Stomach (tissue), 9 donors: ENCODE results near the gene ZBTB45. TPM values are rescaled to one million over a fixed set of nuclear protein-coding genes. Genes with fewer than 3 reads are reported as not detected.

ENCODE experiments used
- DNase-seq, 2 donors: peaks; one replicate each; pipeline versions ENCODE4 v3.0.0 to v3.0.0-alpha.2; 2013 to 2019
- H3K27ac ChIP-seq, 5 donors: fragments of 200-600 bp in 4 of 5; sonication (generic) in 4 of 5; one replicate each; pipeline ENCODE4 v1.5.1; 2013 to 2019; ENCODE audit warnings: mild to moderate bottlenecking in 1 of 5, moderate library complexity in 1 of 5
- H3K27me3 ChIP-seq, 3 donors: fragments of 200-600 bp; sonication (generic); one replicate each; pipeline ENCODE4 v1.5.1; 2017 to 2019; ENCODE audit warnings: mixed run types in 1 of 3
- H3K36me3 ChIP-seq, 4 donors: fragments of 200-600 bp; sonication (generic); 1 replicate in 3 of 4; 2 replicates in 1 of 4; pipeline ENCODE4 v1.5.1; 2016 to 2019
- H3K4me1 ChIP-seq, 4 donors: fragments of 200-600 bp; sonication (generic); one replicate each; pipeline ENCODE4 v1.5.1; 2016 to 2019
- H3K4me3 ChIP-seq, 4 donors: fragments of 200-600 bp; sonication (generic) in 3 of 4; one replicate each; pipeline ENCODE4 v1.5.1; 2016 to 2019; ENCODE audit warnings: mild to moderate bottlenecking in 1 of 4
- H3K9me3 ChIP-seq, 4 donors: fragments of 200-600 bp; sonication (generic); one replicate each; pipeline ENCODE4 v1.5.1; 2016 to 2019
- CTCF ChIP-seq, 7 experiments: fragments of 450-650 bp in 4 of 7; fragments of 200-600 bp in 3 of 7; sonication (generic) in 3 of 7; IDR thresholded peaks; one replicate each; pipeline ENCODE4 v1.5.1; 2016 to 2019; ENCODE audit warnings: antibody characterized with exemption in 7 of 7, control low read depth in 2 of 7, mild to moderate bottlenecking in 1 of 7
- EP300 ChIP-seq: sonication (generic); formaldehyde crosslinking; IDR thresholded peaks from one replicate; pipeline ENCODE4 v1.6.1; 2017; ENCODE audit warnings: antibody characterized with exemption
- POLR2A ChIP-seq, 4 donors: fragments of 450-650 bp; IDR thresholded peaks; one replicate each; pipeline ENCODE4 v1.6.1; 2016; ENCODE audit warnings: antibody characterized with exemption in 4 of 4, control low read depth in 2 of 4, mild to moderate bottlenecking in 1 of 4, moderate library complexity in 1 of 4
- POLR2AphosphoS5 ChIP-seq, 3 donors: sonication (generic); formaldehyde crosslinking; IDR thresholded peaks; one replicate each; pipeline ENCODE4 v1.6.1; 2016; ENCODE audit warnings: antibody characterized with exemption in 3 of 3
- WGBS, 5 donors: extraction: QIAGEN DNeasy Blood & Tissue Kit in 3 of 5; methylation state at CpG; one replicate each; pipeline versions ENCODE4 v1.1.5 to v1.1.7; 2013 to 2018; 5-methylcytosine and 5-hydroxymethylcytosine counted together
- intact Hi-C: fragments of 100-400 bp; cut with DNase I; formaldehyde crosslinking; loops from one replicate; pipeline ENCODE4 v1.15.1; 2023; ENCODE audit warnings: low total_unique reads
- polyA plus RNA-seq, 3 donors: library from polyadenylated mRNA; stranded (reverse); fragments of 200-250 nt; gene quantifications; one replicate each; pipeline ENCODE4 v1.2.3, GENCODE V29; 2013
- total RNA-seq, 5 donors: library from RNA; depleted of rRNA; stranded (reverse); fragments of >200 nt; gene quantifications; one replicate each; pipeline versions ENCODE4 v1.1.0 to v1.2.3, GENCODE V29; 2014 to 2016
- donor health status: healthy with polysubstance abuse.
- donor health status: Bipolar disorder and iron deficiency.
- donor health status: healthy.

ZBTB45 gene
- total and polyA plus RNA-seq, 8 donors = 2.4 to 49.0 (median 8.2) TPM; not detected in 1

- Histone ChIP-seq H3K27me3 (no peaks in the 10 kb centered on the region), H3K9me3 (no peaks in the 10 kb centered on the region), H3K4me3 (peak overlapping the region in 2 of 4 donors; percentile 47 to 61), H3K4me1 (peaks cover 8 to 29% (median 25%) of the 10 kb centered on the region in 4 donors), H3K27ac (no peak overlapping the region), H3K36me3 (no peaks in the 10 kb centered on the region)
- intact Hi-C loops = no loop called here
- TF ChIP-seq EP300 = no peak
- DNase-seq = peak in 1 of 2 donors; percentile 11
- WGBS, 5 donors = 87 to 95% (median 92%) methylated on average over 8 to 14 of the region's 14 CpGs
These were observed 19.4 kb downstream of the ZBTB45 start for GRCh38 chr19:58500242-58500641.

- no peaks in the 10 kb centered on the region for H3K27me3 ChIP-seq
- no peaks in the 10 kb centered on the region for H3K9me3 ChIP-seq
- intact Hi-C loops = no loop called here
- TF ChIP-seq POLR2AphosphoS5 (IDR thresholded peaks at IDR 0.05) = peak; percentile 83 to 95 (median 89)
- TF ChIP-seq EP300 = no peak
- peak in 2 of 7 experiments; percentile 26 to 27 for TF ChIP-seq CTCF (IDR thresholded peaks at IDR 0.05)
- TF ChIP-seq POLR2A (IDR thresholded peaks at IDR 0.05) = no peak
- 1 to 2% (median 2%) methylated on average over 50 to 60 of the region's 60 CpGs for WGBS, 5 donors
- peak overlapping the region; percentile 39 to 92 (median 85) for H3K27ac ChIP-seq
- H3K4me1 ChIP-seq = peaks cover 8 to 29% (median 25%) of the 10 kb centered on the region in 4 donors
- H3K4me3 ChIP-seq = peak overlapping the region; percentile 47 to 61 (median 56)
- H3K36me3 ChIP-seq = no peaks in the 10 kb centered on the region
- peak; percentile 99 for DNase-seq
These were observed 20.3 kb downstream of the ZBTB45 start for GRCh38 chr19:58499021-58499927.

GRCh38 chr19:58498316-58499020, 21.1 kb downstream of the ZBTB45 start:
- H3K4me1 ChIP-seq = peaks cover 8 to 29% (median 25%) of the 10 kb centered on the region in 4 donors
- peak overlapping the region; percentile 47 to 61 (median 56) for H3K4me3 ChIP-seq
- intact Hi-C loops = no loop called here
- WGBS, 5 donors = 58 to 71% (median 66%) methylated on average over 17 to 22 of the region's 22 CpGs
- H3K27ac ChIP-seq = peak overlapping the region in 3 of 5 donors; percentile 83 to 92 (median 85)
- H3K27me3 ChIP-seq = no peaks in the 10 kb centered on the region
- H3K36me3 ChIP-seq = no peaks in the 10 kb centered on the region
- no peaks in the 10 kb centered on the region for H3K9me3 ChIP-seq
- peak in 1 of 2 donors; percentile 29 for DNase-seq
- TF ChIP-seq POLR2A (IDR thresholded peaks at IDR 0.05) (no peak), EP300 (no peak), POLR2AphosphoS5 (IDR thresholded peaks at IDR 0.05) (no peak), CTCF (IDR thresholded peaks at IDR 0.05) (no peak)

- intact Hi-C loops = no loop called here
- Histone ChIP-seq H3K4me1 (peaks cover 8 to 29% (median 25%) of the 10 kb centered on the region in 4 donors), H3K36me3 (no peaks in the 10 kb centered on the region), H3K9me3 (no peaks in the 10 kb centered on the region), H3K27ac (no peak overlapping the region), H3K27me3 (no peaks in the 10 kb centered on the region), H3K4me3 (no peak overlapping the region)
- DNase-seq = peak in 1 of 2 donors; percentile 5
- 79 to 88% (median 85%) methylated on average over 8 of the region's 8 CpGs for WGBS, 5 donors
- TF ChIP-seq POLR2A (IDR thresholded peaks at IDR 0.05) (no peak), CTCF (IDR thresholded peaks at IDR 0.05) (no peak), EP300 (no peak), POLR2AphosphoS5 (IDR thresholded peaks at IDR 0.05) (no peak)
These were observed 21.9 kb downstream of the ZBTB45 start for GRCh38 chr19:58497634-58498170.
